ENCODE data around the gene ACSS3. TPM values are rescaled to one million over a fixed set of nuclear protein-coding genes. Genes with fewer than 3 reads are reported as not detected.

The ACSS3 gene
- total and polyA plus RNA-seq, 2 of the 8 experiments (the other 6 are each of a cell fraction or from before 2014, with no cell fraction given) = 14.4 to 24.0 TPM

DNA sequence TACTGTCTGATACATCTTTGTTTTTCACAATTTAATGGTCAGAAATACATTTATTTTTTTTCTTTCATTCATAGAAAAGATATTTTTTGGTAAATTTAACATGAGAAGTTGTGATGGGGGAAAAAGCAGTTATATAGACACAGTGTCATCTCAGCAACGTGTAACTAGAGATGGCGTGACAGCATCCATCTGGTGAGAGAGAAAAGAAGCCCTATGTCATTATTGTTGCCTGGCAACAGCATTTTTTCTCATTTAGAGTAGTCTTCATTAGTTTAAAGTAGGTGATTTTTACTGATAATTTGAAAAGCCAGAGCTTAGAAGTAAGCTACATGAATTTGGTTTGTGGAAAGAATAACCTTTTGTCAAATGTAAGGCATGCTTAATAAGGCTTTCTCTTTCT, 128.6 kb downstream of the ACSS3 start (continued):
- TF ChIP-seq SIN3A (conservative IDR thresholded peaks at IDR 0.05 in 1 of 2, IDR thresholded peaks at IDR 0.05 in 1 of 2; ENCODE audit: low read depth in 1 of 2, low read length in 2 of 2) (no peak), CEBPB (IDR thresholded peaks at IDR 0.05; ENCODE audit: low read depth, low read length) (no peak)

Measured in H1 (cell line).